ENCODE results near the gene SIAH1. TPM values are rescaled to one million over a fixed set of nuclear protein-coding genes. Genes with fewer than 3 reads are reported as not detected.
"Not testable (repeated sequence)": the region's sequence is repeated elsewhere in the genome, so short reads cannot be mapped to it uniquely, and the experiment has no call there.

SIAH1 gene
- total RNA-seq, 1 donor from 2014 or later: 31.5 TPM

DNA sequence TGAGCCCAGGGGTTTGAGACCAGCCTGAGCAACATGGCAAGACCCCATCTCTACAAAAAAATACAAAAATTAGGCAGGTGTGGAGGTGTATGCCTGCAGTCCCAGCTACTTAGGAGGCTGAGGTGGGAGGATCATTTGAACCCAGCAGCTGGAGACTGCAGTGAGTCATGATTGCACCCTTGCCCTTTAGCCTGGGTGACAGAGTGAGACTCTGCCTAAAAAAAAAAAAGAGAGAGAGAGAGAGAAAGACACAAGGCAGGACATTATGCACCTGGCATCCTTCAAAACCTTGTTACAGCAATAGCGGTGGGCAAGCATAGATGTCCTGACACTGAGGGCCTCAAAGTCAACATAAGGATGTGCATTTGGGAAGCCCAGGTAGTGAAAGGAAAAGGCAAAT lies 19.9 kb upstream of the SIAH1 start:
- H3K27ac Mint-ChIP-seq: no peak overlapping the region
- POLR2A ChIA-PET: no interaction called here

GRCh38 chr16:48402547-48402946 lies 17.3 kb upstream of the SIAH1 start:
- ATAC-seq (ENCODE audit: low read depth); H3K27ac Mint-ChIP-seq; POLR2A ChIA-PET: not testable (repeated sequence)

More for the DNA sequence above, 19.9 kb upstream of the SIAH1 start:
- no peaks in the 10 kb centered on the region for H3K36me3 Mint-ChIP-seq (ENCODE audit: low read depth)
- no peaks in the 10 kb centered on the region for H3K9me3 Mint-ChIP-seq
- no peaks in the 10 kb centered on the region for H3K27me3 Mint-ChIP-seq
- H3K4me1 Mint-ChIP-seq: no peaks in the 10 kb centered on the region
- CTCF ChIA-PET: no interaction called here
- no peak for ATAC-seq (ENCODE audit: low read depth)
- H3K4me3 Mint-ChIP-seq: no peak overlapping the region
- DNase-seq: no peak
- TF ChIP-seq, protein P1, sequence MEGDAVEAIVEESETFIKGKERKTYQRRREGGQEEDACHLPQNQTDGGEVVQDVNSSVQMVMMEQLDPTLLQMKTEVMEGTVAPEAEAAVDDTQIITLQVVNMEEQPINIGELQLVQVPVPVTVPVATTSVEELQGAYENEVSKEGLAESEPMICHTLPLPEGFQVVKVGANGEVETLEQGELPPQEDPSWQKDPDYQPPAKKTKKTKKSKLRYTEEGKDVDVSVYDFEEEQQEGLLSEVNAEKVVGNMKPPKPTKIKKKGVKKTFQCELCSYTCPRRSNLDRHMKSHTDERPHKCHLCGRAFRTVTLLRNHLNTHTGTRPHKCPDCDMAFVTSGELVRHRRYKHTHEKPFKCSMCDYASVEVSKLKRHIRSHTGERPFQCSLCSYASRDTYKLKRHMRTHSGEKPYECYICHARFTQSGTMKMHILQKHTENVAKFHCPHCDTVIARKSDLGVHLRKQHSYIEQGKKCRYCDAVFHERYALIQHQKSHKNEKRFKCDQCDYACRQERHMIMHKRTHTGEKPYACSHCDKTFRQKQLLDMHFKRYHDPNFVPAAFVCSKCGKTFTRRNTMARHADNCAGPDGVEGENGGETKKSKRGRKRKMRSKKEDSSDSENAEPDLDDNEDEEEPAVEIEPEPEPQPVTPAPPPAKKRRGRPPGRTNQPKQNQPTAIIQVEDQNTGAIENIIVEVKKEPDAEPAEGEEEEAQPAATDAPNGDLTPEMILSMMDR (IDR thresholded peaks at IDR 0.05): no peak
- intact Hi-C loops (cut with micrococcal nuclease): no loop called here

GRCh38 chr16:48395375-48395774 lies 10.2 kb upstream of the SIAH1 start:
- Mint-ChIP-seq H3K27me3 (no peaks in the 10 kb centered on the region), H3K4me1 (no peaks in the 10 kb centered on the region), H3K4me3 (no peak overlapping the region), H3K36me3 (ENCODE audit: low read depth) (no peaks in the 10 kb centered on the region), H3K27ac (no peak overlapping the region), H3K9me3 (no peaks in the 10 kb centered on the region)
- DNase-seq (no peak), ATAC-seq (ENCODE audit: low read depth) (no peak)
- ChIA-PET CTCF (no interaction called here), POLR2A (no interaction called here)
- intact Hi-C loops (cut with micrococcal nuclease): no loop called here
- TF ChIP-seq, protein P1 (IDR thresholded peaks at IDR 0.05): no peak

More at GRCh38 chr16:48402547-48402946, 17.3 kb upstream of the SIAH1 start:
- H3K4me3 Mint-ChIP-seq; intact Hi-C loops (cut with micrococcal nuclease); H3K4me1 Mint-ChIP-seq; CTCF ChIA-PET; H3K36me3 Mint-ChIP-seq (ENCODE audit: low read depth); DNase-seq; H3K9me3 Mint-ChIP-seq; H3K27me3 Mint-ChIP-seq: not testable (repeated sequence)

GRCh38 chr16:48394355-48394703 lies 9.1 kb upstream of the SIAH1 start:
- intact Hi-C loops (cut with micrococcal nuclease): no loop called here
- no peaks in the 10 kb centered on the region for H3K9me3 Mint-ChIP-seq
- POLR2A ChIA-PET: no interaction called here
- H3K4me3 Mint-ChIP-seq: no peak overlapping the region
- no peaks in the 10 kb centered on the region for H3K36me3 Mint-ChIP-seq (ENCODE audit: low read depth)
- ATAC-seq (ENCODE audit: low read depth) (no peak), DNase-seq (no peak)
- no peaks in the 10 kb centered on the region for H3K4me1 Mint-ChIP-seq
- no peak overlapping the region for H3K27ac Mint-ChIP-seq
- TF ChIP-seq, protein P1 (IDR thresholded peaks at IDR 0.05): no peak
- no peaks in the 10 kb centered on the region for H3K27me3 Mint-ChIP-seq
- CTCF ChIA-PET: no interaction called here

DNA sequence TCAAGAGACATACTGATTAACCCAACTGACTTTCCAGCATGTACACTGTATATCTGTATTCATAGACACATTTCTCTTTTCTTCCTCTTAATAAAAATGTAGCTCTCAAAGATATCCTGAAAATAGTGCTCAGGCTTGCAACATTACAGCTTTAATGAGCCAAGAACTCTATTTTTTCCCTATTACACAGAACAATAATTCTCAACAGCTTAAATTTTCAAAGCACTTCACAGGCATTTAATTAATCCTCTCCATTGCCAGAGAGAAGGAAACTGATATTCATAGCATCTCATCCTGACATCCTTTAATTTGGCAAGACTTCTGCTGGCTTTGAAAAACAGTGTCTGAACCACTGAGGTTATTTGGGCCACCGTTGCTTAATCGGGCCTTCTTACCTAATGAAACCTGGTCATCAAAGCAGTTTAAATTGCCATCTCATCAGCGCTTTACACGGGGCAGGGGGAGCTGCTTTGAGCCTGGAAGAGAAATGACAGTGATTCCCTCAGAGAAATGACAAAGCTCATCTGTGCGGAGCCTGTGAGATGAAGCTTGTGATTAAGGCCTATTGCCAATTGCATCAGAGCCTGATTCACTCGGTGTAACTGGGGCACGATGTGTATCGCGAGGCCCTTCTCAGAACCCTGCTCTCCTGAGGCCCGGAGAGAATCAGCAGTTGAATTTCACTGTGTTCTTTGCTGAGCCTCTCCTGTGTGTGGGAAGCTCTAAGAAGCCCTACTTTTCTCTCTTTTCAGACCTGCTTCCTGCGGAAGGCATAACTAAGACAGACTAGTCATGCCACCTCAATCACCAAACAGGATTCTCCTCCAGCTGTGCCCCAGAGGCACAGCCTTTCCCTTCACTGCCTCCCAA lies 8.5 kb upstream of the SIAH1 start:
- H3K9me3 Mint-ChIP-seq: no peaks in the 10 kb centered on the region
- no peak for DNase-seq
- ATAC-seq (ENCODE audit: low read depth): no peak
- ChIA-PET POLR2A (no interaction called here), CTCF (no interaction called here)
- no peak overlapping the region for H3K4me3 Mint-ChIP-seq
- intact Hi-C loops (cut with micrococcal nuclease): no loop called here
- H3K36me3 Mint-ChIP-seq (ENCODE audit: low read depth): no peaks in the 10 kb centered on the region
- TF ChIP-seq, protein P1 (IDR thresholded peaks at IDR 0.05): no peak
- no peaks in the 10 kb centered on the region for H3K4me1 Mint-ChIP-seq
- H3K27ac Mint-ChIP-seq: no peak overlapping the region
- no peaks in the 10 kb centered on the region for H3K27me3 Mint-ChIP-seq

GRCh38 chr16:48392407-48392806 lies 7.2 kb upstream of the SIAH1 start:
- TF ChIP-seq, protein P1 (IDR thresholded peaks at IDR 0.05): no peak
- no peak for ATAC-seq (ENCODE audit: low read depth)
- no peaks in the 10 kb centered on the region for H3K27me3 Mint-ChIP-seq
- ChIA-PET CTCF (no interaction called here), POLR2A (no interaction called here)
- no peaks in the 10 kb centered on the region for H3K36me3 Mint-ChIP-seq (ENCODE audit: low read depth)
- DNase-seq: no peak
- H3K4me3 Mint-ChIP-seq: no peak overlapping the region
- H3K9me3 Mint-ChIP-seq: no peaks in the 10 kb centered on the region
- intact Hi-C loops (cut with micrococcal nuclease): no loop called here
- H3K27ac Mint-ChIP-seq: no peak overlapping the region
- H3K4me1 Mint-ChIP-seq: no peaks in the 10 kb centered on the region
